ENCODE results near the gene IGF2R. TPM values are rescaled to one million over a fixed set of nuclear protein-coding genes. Genes with fewer than 3 reads are reported as not detected.

Gene IGF2R
- total RNA-seq, 4 donors from 2014 or later: 38.2 to 56.1 (median 52.0) TPM

DNA sequence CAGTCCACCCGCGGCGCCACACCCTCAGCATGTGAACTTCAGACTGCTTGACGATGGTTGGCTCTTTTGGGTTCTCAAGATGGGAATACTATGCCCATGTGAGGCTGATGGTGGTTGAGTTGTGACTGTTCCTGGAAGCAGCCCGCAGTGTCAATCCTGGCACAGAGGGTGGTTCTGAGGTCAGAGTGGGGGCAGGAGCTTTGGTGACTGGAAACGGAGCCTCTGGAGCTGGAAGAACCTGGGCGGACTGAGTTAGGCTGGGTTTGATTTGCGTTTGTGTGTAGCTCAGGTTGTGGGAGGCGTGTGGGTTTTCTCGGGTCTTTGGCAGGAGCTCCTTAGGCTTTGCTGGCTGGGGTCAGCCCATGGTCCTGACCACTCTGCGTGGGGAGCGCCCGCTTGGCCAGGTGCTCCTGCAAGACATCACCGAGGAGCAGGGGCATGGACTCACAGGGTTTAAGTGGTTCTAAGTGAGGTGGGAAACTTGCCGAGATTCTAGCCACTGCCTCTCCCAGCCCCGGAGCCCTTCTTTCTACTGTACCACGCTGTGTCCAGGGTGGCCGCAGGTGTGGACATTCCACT is 115.4 kb downstream of the IGF2R start:
- WGBS, 2 donors: 94 to 95% methylated on average over 12 of the region's 18 CpGs
- peaks cover 37 to 100% (median 71%) of the 10 kb centered on the region in 3 donors for H3K36me3 ChIP-seq
- no peaks in the 10 kb centered on the region for H3K27me3 ChIP-seq
- no peak overlapping the region for H3K4me3 ChIP-seq
- no peaks in the 10 kb centered on the region for H3K9me3 ChIP-seq
- H3K27ac ChIP-seq: no peak overlapping the region
- intact Hi-C loops (cut with DNase I): no loop called here
- peaks cover 0 to 5% (median 0%) of the 10 kb centered on the region in 3 donors for H3K4me1 ChIP-seq
- no peak for DNase-seq
- TF ChIP-seq, protein P1, sequence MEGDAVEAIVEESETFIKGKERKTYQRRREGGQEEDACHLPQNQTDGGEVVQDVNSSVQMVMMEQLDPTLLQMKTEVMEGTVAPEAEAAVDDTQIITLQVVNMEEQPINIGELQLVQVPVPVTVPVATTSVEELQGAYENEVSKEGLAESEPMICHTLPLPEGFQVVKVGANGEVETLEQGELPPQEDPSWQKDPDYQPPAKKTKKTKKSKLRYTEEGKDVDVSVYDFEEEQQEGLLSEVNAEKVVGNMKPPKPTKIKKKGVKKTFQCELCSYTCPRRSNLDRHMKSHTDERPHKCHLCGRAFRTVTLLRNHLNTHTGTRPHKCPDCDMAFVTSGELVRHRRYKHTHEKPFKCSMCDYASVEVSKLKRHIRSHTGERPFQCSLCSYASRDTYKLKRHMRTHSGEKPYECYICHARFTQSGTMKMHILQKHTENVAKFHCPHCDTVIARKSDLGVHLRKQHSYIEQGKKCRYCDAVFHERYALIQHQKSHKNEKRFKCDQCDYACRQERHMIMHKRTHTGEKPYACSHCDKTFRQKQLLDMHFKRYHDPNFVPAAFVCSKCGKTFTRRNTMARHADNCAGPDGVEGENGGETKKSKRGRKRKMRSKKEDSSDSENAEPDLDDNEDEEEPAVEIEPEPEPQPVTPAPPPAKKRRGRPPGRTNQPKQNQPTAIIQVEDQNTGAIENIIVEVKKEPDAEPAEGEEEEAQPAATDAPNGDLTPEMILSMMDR (IDR thresholded peaks at IDR 0.05): no peak
- TF ChIP-seq POLR2A (IDR thresholded peaks at IDR 0.05): no peak

GRCh38 chr6:160085226-160085625 is 116.3 kb downstream of the IGF2R start:
- no peak for DNase-seq
- Histone ChIP-seq H3K4me1 (peaks cover 0 to 5% (median 0%) of the 10 kb centered on the region in 3 donors), H3K27me3 (no peaks in the 10 kb centered on the region), H3K36me3 (peaks cover 35 to 100% (median 73%) of the 10 kb centered on the region in 3 donors), H3K4me3 (no peak overlapping the region), H3K9me3 (no peaks in the 10 kb centered on the region), H3K27ac (no peak overlapping the region)
- intact Hi-C loops (cut with DNase I): no loop called here
- WGBS, 2 donors: 86 to 87% methylated on average over 5 of the region's 5 CpGs
- no peak for TF ChIP-seq POLR2A (IDR thresholded peaks at IDR 0.05)
- TF ChIP-seq, protein P1 (IDR thresholded peaks at IDR 0.05): no peak

GRCh38 chr6:160085713-160086505 is 117.0 kb downstream of the IGF2R start:
- Histone ChIP-seq H3K27me3 (no peaks in the 10 kb centered on the region), H3K27ac (no peak overlapping the region), H3K4me1 (peaks cover 0 to 5% (median 0%) of the 10 kb centered on the region in 3 donors), H3K4me3 (no peak overlapping the region), H3K36me3 (peaks cover 35 to 100% (median 74%) of the 10 kb centered on the region in 3 donors), H3K9me3 (no peaks in the 10 kb centered on the region)
- no peak for TF ChIP-seq POLR2A (IDR thresholded peaks at IDR 0.05)
- TF ChIP-seq, protein P1 (IDR thresholded peaks at IDR 0.05): no peak
- WGBS, 2 donors: 84 to 87% methylated on average over 13 to 15 of the region's 15 CpGs
- DNase-seq: no peak
- intact Hi-C loops (cut with DNase I): no loop called here

DNA sequence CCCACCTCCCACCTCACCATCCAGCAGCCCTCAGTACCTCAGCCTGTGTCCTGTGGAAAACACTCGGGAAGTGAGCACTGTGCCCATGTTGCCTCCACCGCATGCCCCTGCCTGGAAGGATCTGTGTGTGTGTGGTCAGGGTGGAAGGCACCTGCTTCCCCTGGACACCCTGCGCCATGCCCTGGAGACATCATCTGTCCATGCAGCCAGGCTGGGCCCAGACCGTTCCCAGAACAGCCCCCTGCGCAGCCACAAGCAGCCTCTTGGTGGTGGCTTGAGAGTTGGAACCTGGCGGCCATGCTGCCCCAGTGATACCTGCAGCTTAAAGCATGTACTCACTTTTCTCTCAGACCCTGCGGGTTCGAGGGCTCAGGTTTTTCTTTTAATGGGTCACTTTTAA is 117.9 kb downstream of the IGF2R start:
- DNase-seq: no peak
- 89 to 94% methylated on average over 5 of the region's 8 CpGs for WGBS, 2 donors
- H3K4me3 ChIP-seq: no peak overlapping the region
- H3K4me1 ChIP-seq: peaks cover 0 to 5% (median 0%) of the 10 kb centered on the region in 3 donors
- TF ChIP-seq, protein P1 (IDR thresholded peaks at IDR 0.05): no peak
- no peak for TF ChIP-seq POLR2A (IDR thresholded peaks at IDR 0.05)
- intact Hi-C loops (cut with DNase I): no loop called here
- H3K9me3 ChIP-seq: no peaks in the 10 kb centered on the region
- H3K27ac ChIP-seq: no peak overlapping the region
- H3K27me3 ChIP-seq: no peaks in the 10 kb centered on the region
- H3K36me3 ChIP-seq: peaks cover 36 to 100% (median 72%) of the 10 kb centered on the region in 3 donors

All from esophagus squamous epithelium (tissue), 5 donors.